ENCODE measurements around the gene SPDYE1. TPM values are rescaled to one million over a fixed set of nuclear protein-coding genes. Genes with fewer than 3 reads are reported as not detected.

SPDYE1 gene
- total and polyA plus RNA-seq, 2 of the 13 experiments (the other 11 are each of a cell fraction or from before 2014, with no cell fraction given): not detected

GRCh38 chr7:44044315-44045225 lies 46.9 kb downstream of the SPDYE1 start, which contains the start of gene DBNL (continued):
- TF ChIP-seq HNF1B (CRISPR knock-in tag; IDR thresholded peaks at IDR 0.05): peak; percentile 83
- 0 out of 4 replicates have a peak, but pooled peaks of 1 of the 2 experiments have one; percentile 31 for TF ChIP-seq ATF4 (CRISPR knock-in tag; IDR thresholded peaks at IDR 0.05)
- TF ChIP-seq CCDC6 (CRISPR knock-in tag; IDR thresholded peaks at IDR 0.05): peak; percentile 83; the same call in 1 of the 2 replicates
- TF ChIP-seq SOX6 (IDR thresholded peaks at IDR 0.05): no peak
- TF ChIP-seq SOX6 (CRISPR knock-in tag; IDR thresholded peaks at IDR 0.05): peak; percentile 60
- no peak for TF ChIP-seq NR3C1 (CRISPR knock-in tag; IDR thresholded peaks at IDR 0.05)
- TF ChIP-seq ZNF576 (CRISPR knock-in tag; IDR thresholded peaks at IDR 0.05): 0 out of 2 replicates have a peak, but pooled peaks have one; percentile 39
- peak; percentile 45; the same call in 1 of the 2 replicates for TF ChIP-seq TMF1 (CRISPR knock-in tag; IDR thresholded peaks at IDR 0.05; ENCODE audit: low read depth)
- no peak for TF ChIP-seq MAFK (conservative IDR thresholded peaks at IDR 0.05 in 1 of 2, IDR thresholded peaks at IDR 0.05 in 1 of 2; ENCODE audit: low read length in 2 of 2)
- peak; percentile 87 for TF ChIP-seq DMAP1 (CRISPR knock-in tag; IDR thresholded peaks at IDR 0.05)
- TF ChIP-seq BRD4 (CRISPR knock-in tag; IDR thresholded peaks at IDR 0.05): peak; percentile 63; the same call in 1 of the 2 replicates
- TF ChIP-seq FIP1L1 (IDR thresholded peaks at IDR 0.05; ENCODE audit: borderline replicate concordance, insufficient read depth, low read depth, low read length): no peak
- TF ChIP-seq KAT8 (CRISPR knock-in tag; IDR thresholded peaks at IDR 0.05): peak; percentile 96
- TF ChIP-seq ZNF460 (CRISPR knock-in tag; IDR thresholded peaks at IDR 0.05; ENCODE audit: borderline replicate concordance): no peak
- no peak for TF ChIP-seq MLLT10 (CRISPR knock-in tag; IDR thresholded peaks at IDR 0.05)
- peak; percentile 91 for TF ChIP-seq POLR2AphosphoS5 (IDR thresholded peaks at IDR 0.05; ENCODE audit: low read depth, low read length)
- peak; percentile 80 for TF ChIP-seq HOXA5 (CRISPR knock-in tag; IDR thresholded peaks at IDR 0.05)
- TF ChIP-seq ZNF17 (CRISPR knock-in tag; IDR thresholded peaks at IDR 0.05): no peak
- TF ChIP-seq KLF9 (CRISPR knock-in tag; IDR thresholded peaks at IDR 0.05; ENCODE audit: low read depth): no peak
- TF ChIP-seq ISX (CRISPR knock-in tag; conservative IDR thresholded peaks at IDR 0.05): no peak
- no peak for TF ChIP-seq ATF6 (CRISPR knock-in tag; conservative IDR thresholded peaks at IDR 0.05)
- no peak for TF ChIP-seq PRMT3 (CRISPR knock-in tag; IDR thresholded peaks at IDR 0.05; ENCODE audit: borderline replicate concordance, low read depth)
- TF ChIP-seq ZNF253 (CRISPR knock-in tag; IDR thresholded peaks at IDR 0.05; ENCODE audit: borderline replicate concordance): no peak
- TF ChIP-seq THAP11 (CRISPR knock-in tag; IDR thresholded peaks at IDR 0.05): peak; percentile 90
